NCI-H2171 (cell line): ENCODE measurements around the gene SRPK3.
A peak's percentile ranks its signal among the peaks of the same experiment; 100 is the strongest.
"Not testable (repeated sequence)": the region's sequence is repeated elsewhere in the genome, so short reads cannot be mapped to it uniquely, and the experiment has no call there.

Experiments
- DNase-seq: peaks from one replicate; lab custom pipeline; 2025; lab: John Stamatoyannopoulos, UW

SRPK3 gene

GRCh38 chrX:153746991-153747390, 33.9 kb upstream of the SRPK3 start:
- not testable (repeated sequence) for DNase-seq

- DNase-seq: not testable (repeated sequence)
Observed at GRCh38 chrX:153749017-153749416, 31.8 kb upstream of the SRPK3 start.

- no peak for DNase-seq
Observed at GRCh38 chrX:153750127-153750774, 30.6 kb upstream of the SRPK3 start.

- no peak for DNase-seq
Observed at GRCh38 chrX:153755136-153755535, 25.7 kb upstream of the SRPK3 start.

GRCh38 chrX:153761863-153762262, 19.0 kb upstream of the SRPK3 start:
- no peak for DNase-seq

- DNase-seq: no peak
Observed at GRCh38 chrX:153762626-153763173, 18.1 kb upstream of the SRPK3 start.

- no peak for DNase-seq
Observed at GRCh38 chrX:153763298-153763932, 17.4 kb upstream of the SRPK3 start.

GRCh38 chrX:153763989-153764755, 16.7 kb upstream of the SRPK3 start, which contains the start of gene PLXNB3:
Gene PLXNB3, plus strand, starts transcription at chrX:153764249. Its CDS starts 1,287 bp downstream, at chrX:153765536.
- DNase-seq: peak; percentile 43

- DNase-seq: no peak
Observed at GRCh38 chrX:153764786-153765137, 16.1 kb upstream of the SRPK3 start.

- DNase-seq: no peak
Observed at GRCh38 chrX:153765138-153766079, 15.4 kb upstream of the SRPK3 start.

- DNase-seq: no peak
Observed at GRCh38 chrX:153766098-153766817, 14.6 kb upstream of the SRPK3 start.

GRCh38 chrX:153766871-153767673, 13.8 kb upstream of the SRPK3 start:
- no peak for DNase-seq

- DNase-seq: no peak
Observed at GRCh38 chrX:153767674-153768055, 13.2 kb upstream of the SRPK3 start.

- no peak for DNase-seq
Observed at GRCh38 chrX:153768311-153769157, 12.3 kb upstream of the SRPK3 start.

- DNase-seq: no peak
Observed at GRCh38 chrX:153769158-153769864, 11.5 kb upstream of the SRPK3 start.

GRCh38 chrX:153769865-153770600, 10.8 kb upstream of the SRPK3 start:
- DNase-seq: no peak

- no peak for DNase-seq
Observed at GRCh38 chrX:153770601-153771414, 10.0 kb upstream of the SRPK3 start.
